Panc1 (cell line): ENCODE data around the gene SEC11A.

ENCODE experiments used
- POLR2AphosphoS5 ChIP-seq: IDR thresholded peaks from 2 replicates; pipeline ENCODE4 v1.6.1; 2012; ENCODE audit warnings: mild to moderate bottlenecking, low read depth, low read length, moderate library complexity
- SIN3A ChIP-seq: IDR thresholded peaks from 2 replicates; pipeline ENCODE4 v1.6.1; 2012; ENCODE audit warnings: low read depth, mild to moderate bottlenecking, low read length, moderate library complexity, borderline replicate concordance; ENCODE audit not compliant: insufficient read depth
- TF ChIP-seq, protein P1 (sequence below): fragments of 450-650 bp; IDR thresholded peaks from 2 replicates; pipeline ENCODE4 v1.5.1; 2017; ENCODE audit warnings: mild to moderate bottlenecking

- TF ChIP-seq, protein P1, sequence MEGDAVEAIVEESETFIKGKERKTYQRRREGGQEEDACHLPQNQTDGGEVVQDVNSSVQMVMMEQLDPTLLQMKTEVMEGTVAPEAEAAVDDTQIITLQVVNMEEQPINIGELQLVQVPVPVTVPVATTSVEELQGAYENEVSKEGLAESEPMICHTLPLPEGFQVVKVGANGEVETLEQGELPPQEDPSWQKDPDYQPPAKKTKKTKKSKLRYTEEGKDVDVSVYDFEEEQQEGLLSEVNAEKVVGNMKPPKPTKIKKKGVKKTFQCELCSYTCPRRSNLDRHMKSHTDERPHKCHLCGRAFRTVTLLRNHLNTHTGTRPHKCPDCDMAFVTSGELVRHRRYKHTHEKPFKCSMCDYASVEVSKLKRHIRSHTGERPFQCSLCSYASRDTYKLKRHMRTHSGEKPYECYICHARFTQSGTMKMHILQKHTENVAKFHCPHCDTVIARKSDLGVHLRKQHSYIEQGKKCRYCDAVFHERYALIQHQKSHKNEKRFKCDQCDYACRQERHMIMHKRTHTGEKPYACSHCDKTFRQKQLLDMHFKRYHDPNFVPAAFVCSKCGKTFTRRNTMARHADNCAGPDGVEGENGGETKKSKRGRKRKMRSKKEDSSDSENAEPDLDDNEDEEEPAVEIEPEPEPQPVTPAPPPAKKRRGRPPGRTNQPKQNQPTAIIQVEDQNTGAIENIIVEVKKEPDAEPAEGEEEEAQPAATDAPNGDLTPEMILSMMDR = no peak
- TF ChIP-seq SIN3A (no peak), POLR2AphosphoS5 (no peak)
Observed at GRCh38 chr15:84740691-84741090, 24.8 kb upstream of the SEC11A start.
